ENCODE results near the gene EPHA8.

Gene EPHA8

GRCh38 chr1:22562584-22563583, at the start of gene EPHA8:
Gene EPHA8, plus strand, starts transcription at chr1:22563489. Its CDS starts 147 bp downstream, at chr1:22563636.
- no peak for DNase-seq (ENCODE audit: low read depth in 2 of 2, low spot score in 1 of 2)

GRCh38 chr1:22516906-22517571, 46.2 kb upstream of the EPHA8 start:
- no peak for DNase-seq (ENCODE audit: low read depth in 2 of 2, low spot score in 1 of 2)

GRCh38 chr1:22517956-22518355, 45.3 kb upstream of the EPHA8 start:
- DNase-seq (ENCODE audit: low read depth in 2 of 2, low spot score in 1 of 2), result no peak

- DNase-seq (ENCODE audit: low read depth in 2 of 2, low spot score in 1 of 2), result no peak
These were observed 44.9 kb upstream of the EPHA8 start for GRCh38 chr1:22518379-22518778.

- DNase-seq (ENCODE audit: low read depth in 2 of 2, low spot score in 1 of 2), result no peak
These were observed 42.4 kb upstream of the EPHA8 start for GRCh38 chr1:22520871-22521270.

- DNase-seq (ENCODE audit: low read depth in 2 of 2, low spot score in 1 of 2), result no peak
These were observed 41.6 kb upstream of the EPHA8 start for GRCh38 chr1:22521692-22522091.

GRCh38 chr1:22522221-22522743, 41.0 kb upstream of the EPHA8 start:
- DNase-seq (ENCODE audit: low read depth in 2 of 2, low spot score in 1 of 2), result no peak

GRCh38 chr1:22524481-22524880, 38.8 kb upstream of the EPHA8 start:
- DNase-seq (ENCODE audit: low read depth in 2 of 2, low spot score in 1 of 2), result no peak

GRCh38 chr1:22525211-22525610, 38.1 kb upstream of the EPHA8 start:
- DNase-seq (ENCODE audit: low read depth in 2 of 2, low spot score in 1 of 2), result no peak

- no peak for DNase-seq (ENCODE audit: low read depth in 2 of 2, low spot score in 1 of 2)
These were observed 37.6 kb upstream of the EPHA8 start for GRCh38 chr1:22525646-22526045.

GRCh38 chr1:22526098-22526497, 37.2 kb upstream of the EPHA8 start:
- DNase-seq (ENCODE audit: low read depth in 2 of 2, low spot score in 1 of 2), result no peak

GRCh38 chr1:22526677-22527076, 36.6 kb upstream of the EPHA8 start:
- DNase-seq (ENCODE audit: low read depth in 2 of 2, low spot score in 1 of 2), result no peak

GRCh38 chr1:22527122-22527521, 36.2 kb upstream of the EPHA8 start:
- DNase-seq (ENCODE audit: low read depth in 2 of 2, low spot score in 1 of 2), result no peak

- no peak for DNase-seq (ENCODE audit: low read depth in 2 of 2, low spot score in 1 of 2)
These were observed 35.6 kb upstream of the EPHA8 start for GRCh38 chr1:22527555-22528296.

GRCh38 chr1:22528451-22528850, 34.8 kb upstream of the EPHA8 start:
- DNase-seq (ENCODE audit: low read depth in 2 of 2, low spot score in 1 of 2), result no peak

- no peak for DNase-seq (ENCODE audit: low read depth in 2 of 2, low spot score in 1 of 2)
These were observed 33.2 kb upstream of the EPHA8 start for GRCh38 chr1:22529901-22530621.

- no peak for DNase-seq (ENCODE audit: low read depth in 2 of 2, low spot score in 1 of 2)
These were observed 32.6 kb upstream of the EPHA8 start for GRCh38 chr1:22530715-22531114.

GRCh38 chr1:22531251-22531650, 32.0 kb upstream of the EPHA8 start:
- DNase-seq (ENCODE audit: low read depth in 2 of 2, low spot score in 1 of 2), result no peak

- no peak for DNase-seq (ENCODE audit: low read depth in 2 of 2, low spot score in 1 of 2)
These were observed 29.9 kb upstream of the EPHA8 start for GRCh38 chr1:22533244-22533895.

GRCh38 chr1:22534951-22535350, 28.3 kb upstream of the EPHA8 start:
- no peak for DNase-seq (ENCODE audit: low read depth in 2 of 2, low spot score in 1 of 2)
